HepG2 (cell line): ENCODE data around the gene FAM110D. TPM values are rescaled to one million over a fixed set of nuclear protein-coding genes. Genes with fewer than 3 reads are reported as not detected.

Experiments used
- ATAC-seq: fragments of 200-7000 bp; cut with Tn5 transposase; 3 replicates; pipeline ENCODE4 v1.9.1; 2020; ENCODE audit warnings: mild to moderate bottlenecking, moderate library complexity
- BruUV-seq: library from RNA; stranded (reverse); fragments of 400-500 nt; replicated peaks from 2 replicates; lab custom pipeline; 2021; lab: Mats Ljungman, UMichigan
- CTCF ChIA-PET: fragments of 300-600 bp; formaldehyde crosslinking; extraction: SDS; loops from one replicate; lab custom pipeline; 2021; ENCODE audit warnings: low total read pairs, inconsistent platforms, low intra/inter-chr PET ratio; lab: Yijun Ruan, JAX
- POLR2A ChIA-PET: fragments of 350-600 bp; sonication (Branson Sonifier 250); formaldehyde crosslinking; loops from one replicate; lab custom pipeline; 2020; ENCODE audit warnings: antibody characterized with exemption, inconsistent platforms; lab: Yijun Ruan, JAX
- DNase-seq: peaks from one replicate; pipeline ENCODE4 v3.0.0-alpha.2; 2015; ENCODE audit warnings: low spot score
- FAIRE-seq: peaks from 3 replicates; lab custom pipeline; 2011; peaks lifted over from hg19 to GRCh38; lab: Jason Lieb, UNC
- H2AFZ ChIP-seq: one replicate; pipeline ENCODE4 v1.6.1; 2011; ENCODE audit warnings: low read length, inconsistent platforms
- H3K27ac ChIP-seq: fragments of 300-600 bp; 3 replicates; pipeline ENCODE4 v1.8.0; 2011; ENCODE audit warnings: mixed run types, mild to moderate bottlenecking, mixed read lengths, low read length, inconsistent platforms; ENCODE audit not compliant: insufficient read depth; ENCODE audit errors: extremely low read length
- H3K27me3 ChIP-seq, 2 experiments: fragments of 200-600 bp in 1 of 2; 2 replicates in 1 of 2; 3 replicates in 1 of 2; pipeline versions ENCODE4 v1.6.0 to v1.8.0; 2011; ENCODE audit warnings: low read length in 2 of 2, mild to moderate bottlenecking in 2 of 2, moderate library complexity in 2 of 2, inconsistent platforms in 1 of 2; ENCODE audit not compliant: insufficient read depth in 2 of 2, control insufficient read depth in 1 of 2
- H3K36me3 ChIP-seq, 2 experiments: fragments of 200-600 bp in 1 of 2; replicated peaks in 1 of 2; 2 replicates in 1 of 2; 3 replicates in 1 of 2; pipeline versions ENCODE4 v1.5.1 to v1.8.0; 2011; ENCODE audit warnings: low read length in 2 of 2, inconsistent platforms in 1 of 2; ENCODE audit not compliant: insufficient read depth in 2 of 2, control insufficient read depth in 1 of 2
- H3K4me1 ChIP-seq: 2 replicates; pipeline ENCODE4 v1.5.1; 2012; ENCODE audit warnings: low read length, inconsistent platforms; ENCODE audit not compliant: insufficient read depth
- H3K4me2 ChIP-seq: 2 replicates; pipeline ENCODE4 v1.6.0; 2011; ENCODE audit warnings: low read depth, low read length, inconsistent platforms
- H3K4me3 ChIP-seq, 3 experiments: fragments of 200-600 bp in 1 of 3; sonication (generic), shearing (Covaris generic) in 1 of 3; replicated peaks in 1 of 3; 2 replicates each; pipeline ENCODE4 v1.5.1; 2011 to 2016; ENCODE audit warnings: low read length in 3 of 3, inconsistent platforms in 2 of 3, low read depth in 2 of 3, mild to moderate bottlenecking in 2 of 3, control low read depth in 1 of 3, mixed read lengths in 1 of 3; ENCODE audit not compliant: insufficient read depth in 1 of 3
- H3K79me2 ChIP-seq: one replicate; pipeline ENCODE4 v1.6.1; 2011; ENCODE audit warnings: low read length, inconsistent platforms; ENCODE audit not compliant: insufficient read depth
- H3K9ac ChIP-seq: 2 replicates; pipeline ENCODE4 v1.6.0; 2011; ENCODE audit warnings: mild to moderate bottlenecking, low read depth, low read length, inconsistent platforms; ENCODE audit not compliant: insufficient read depth
- H3K9me3 ChIP-seq: 2 replicates; pipeline ENCODE4 v1.5.1; 2012; ENCODE audit warnings: mild to moderate bottlenecking, low read length
- H4K20me1 ChIP-seq: 2 replicates; pipeline ENCODE4 v1.6.0; 2011; ENCODE audit warnings: inconsistent platforms, mild to moderate bottlenecking, low read length, moderate library complexity; ENCODE audit not compliant: insufficient read depth
- AGO1 ChIP-seq: fragments of 200-400 bp; formaldehyde crosslinking; IDR thresholded peaks from 2 replicates; pipeline ENCODE4 v1.6.1; 2017; ENCODE audit warnings: mild to moderate bottlenecking, low read depth, low read length, moderate library complexity; ENCODE audit not compliant: poor library complexity, severe bottlenecking
- CBX5 ChIP-seq: sonication (generic); formaldehyde crosslinking; IDR thresholded peaks from 2 replicates; pipeline ENCODE4 v1.4.0; 2020; ENCODE audit warnings: missing genetic modification reagents, borderline replicate concordance
- GATAD2A ChIP-seq: IDR thresholded peaks from 2 replicates; pipeline ENCODE4 v1.6.1; 2016
- HINFP ChIP-seq: sonication (generic); formaldehyde crosslinking; IDR thresholded peaks from 2 replicates; pipeline ENCODE4 v1.4.0; 2020; ENCODE audit warnings: low read depth, mild to moderate bottlenecking, missing genetic modification reagents
- KAT2B ChIP-seq: fragments of 150-350 bp; IDR thresholded peaks from 2 replicates; pipeline ENCODE4 v1.6.1; 2014; ENCODE audit warnings: low read depth, low read length, borderline replicate concordance
- PHF21A ChIP-seq: sonication (generic); formaldehyde crosslinking; IDR thresholded peaks from 2 replicates; pipeline ENCODE4 v1.5.0; 2020; ENCODE audit warnings: mild to moderate bottlenecking, missing genetic modification reagents
- ZFP90 ChIP-seq: sonication (generic); formaldehyde crosslinking; IDR thresholded peaks from 2 replicates; pipeline ENCODE4 v1.8.0; 2022; ENCODE audit warnings: missing genetic modification reagents, mild to moderate bottlenecking, inconsistent platforms, borderline replicate concordance
- ZNF232 ChIP-seq: sonication (generic); formaldehyde crosslinking; IDR thresholded peaks from 2 replicates; pipeline ENCODE4 v1.4.0; 2020; ENCODE audit warnings: missing genetic modification reagents, borderline replicate concordance
- ZNF562 ChIP-seq: sonication (generic); formaldehyde crosslinking; IDR thresholded peaks from 2 replicates; pipeline ENCODE4 v1.8.0; 2022; ENCODE audit warnings: missing genetic modification reagents, borderline replicate concordance
- ZNF572 ChIP-seq: sonication (generic); formaldehyde crosslinking; IDR thresholded peaks from 2 replicates; pipeline ENCODE4 v1.5.1; 2020; ENCODE audit warnings: mild to moderate bottlenecking, missing genetic modification reagents
- ZNF616 ChIP-seq: sonication (generic); formaldehyde crosslinking; IDR thresholded peaks from 2 replicates; pipeline ENCODE4 v1.5.0; 2020; ENCODE audit warnings: low read depth, mild to moderate bottlenecking, missing genetic modification reagents
- WGBS: methylation state at CpG from one replicate; pipeline ENCODE4 v1.1.6; 2017; ENCODE audit warnings: low lambda C conversion rate; 5-methylcytosine and 5-hydroxymethylcytosine counted together
- in situ Hi-C: cut with HindIII; loops from 2 replicates; pipeline ENCODE4 v1.10.0; 2017; ENCODE audit warnings: low pct_unique_long_range_greater_than_20kb; ENCODE audit not compliant: extremely low pct_ligation_motif_present
- intact Hi-C: fragments of 100-400 bp; cut with micrococcal nuclease; formaldehyde crosslinking; loops from one replicate; pipeline ENCODE4 v1.10.0; 2022; ENCODE audit not compliant: unreplicated experiment
- polyA plus RNA-seq, 8 experiments: library from polyadenylated mRNA; depleted of rRNA in 3 of 8; stranded (reverse) in 7 of 8; unstranded in 1 of 8; fragments of >200 nt; fragmentation: Illumina TruSeq in 4 of 8; extraction: Trizol in 4 of 8; gene quantifications; 2 replicates each; pipeline versions ENCODE4 v1.2.1 to v1.2.3, GENCODE V29; 2011 to 2016; ENCODE audit warnings: low read depth in 4 of 8, missing spikeins in 1 of 8, mixed read lengths in 1 of 8; ENCODE audit not compliant: insufficient read depth in 1 of 8
- total RNA-seq, 5 experiments: library from RNA; depleted of rRNA; stranded (reverse); fragments of >200 nt; fragmentation: Illumina TruSeq; extraction: Trizol; gene quantifications; 2 replicates each; pipeline ENCODE4 v1.2.3, GENCODE V29; 2016; ENCODE audit warnings: low read depth in 1 of 5

The FAM110D gene
- total and polyA plus RNA-seq, 2 of the 13 experiments (the other 11 are each of a cell fraction or from before 2014, with no cell fraction given), result not detected

- no peak overlapping the region for H2AFZ ChIP-seq
- ChIA-PET POLR2A (interaction anchor here (1.7 kb wide), 1 partner anchor 35 kb away, joined by 5 read pairs; no protein-coding TSS in a partner anchor), CTCF (interaction anchor here (0.6 to 1.3 kb wide), 2 partner anchors 23 to 132 kb away, joined by 3 read pairs; no protein-coding TSS in a partner anchor)
- no peaks in the 10 kb centered on the region for H3K9me3 ChIP-seq
- no peaks in the 10 kb centered on the region for H3K4me1 ChIP-seq
- no peak overlapping the region for H3K27ac ChIP-seq
- FAIRE-seq, result no peak
- no peak overlapping the region for H3K4me2 ChIP-seq
- H3K27me3 ChIP-seq, result peaks cover 0 to 11% of the 10 kb centered on the region in 2 experiments; a peak in 2 of 5 replicates
- in situ Hi-C loops (no loop called here), intact Hi-C loops (loop anchor here (1.0 kb wide), 1 partner anchor 44 kb away; the partner anchor contains the start of gene CEP85)
- H3K9ac ChIP-seq, result no peak overlapping the region
- BruUV-seq, result no TSS peak
- peak; percentile 34; the same call in 2 of the 3 replicates for ATAC-seq
- no peak overlapping the region for H3K4me3 ChIP-seq
- H3K79me2 ChIP-seq, result no peaks in the 10 kb centered on the region
- WGBS, result 62% methylated on average over 6 of the region's 7 CpGs
- DNase-seq, result no peak
- H3K36me3 ChIP-seq, result 0 out of 5 replicates have a peak, but pooled peaks cover 0 to 2% of the 10 kb centered on the region in 2 experiments
- no peak for TF ChIP-seq GATAD2A (CRISPR knock-in tag)
- no peak for TF ChIP-seq ZNF562 (CRISPR knock-in tag)
- TF ChIP-seq ZFP90 (CRISPR knock-in tag), result no peak
- TF ChIP-seq ZNF572 (CRISPR knock-in tag), result no peak
- TF ChIP-seq ZNF232, result no peak
- TF ChIP-seq KAT2B, result no peak
- TF ChIP-seq ZNF616 (CRISPR knock-in tag), result no peak
- TF ChIP-seq CBX5, result no peak
- TF ChIP-seq PHF21A (CRISPR knock-in tag), result no peak
- no peak for TF ChIP-seq AGO1
- TF ChIP-seq HINFP (CRISPR knock-in tag), result no peak
- H4K20me1 ChIP-seq, result no peaks in the 10 kb centered on the region
Observed at GRCh38 chr1:26189751-26190275, 30.9 kb downstream of the FAM110D start.
